Stimulated activated CD8-positive, alpha-beta memory T cell treated with anti-CD3 and anti-CD28 coated beads, Interleukin-7, amount 100 ng/mL, for 48 hours (primary cell): Measurements from ENCODE around the gene DPH6.

Source experiments
- DNase-seq, 2 donors: peaks; one replicate each; pipeline ENCODE4 v3.0.0-alpha.2; 2020; ENCODE audit warnings: low read depth in 1 of 2; ENCODE audit errors: extremely low read depth in 1 of 2

Gene DPH6

GRCh38 chr15:35487417-35487816 is 58.5 kb downstream of the DPH6 start:
- DNase-seq, result no peak

GRCh38 chr15:35486296-35486695 is 59.7 kb downstream of the DPH6 start:
- DNase-seq, result no peak

GRCh38 chr15:35485411-35485810 is 60.6 kb downstream of the DPH6 start:
- DNase-seq, result no peak

GRCh38 chr15:35484231-35484945 is 61.6 kb downstream of the DPH6 start:
- DNase-seq, result no peak

- DNase-seq, result no peak
Observed at GRCh38 chr15:35481992-35482391, 64.0 kb downstream of the DPH6 start.

- no peak for DNase-seq
Observed at GRCh38 chr15:35481064-35481463, 64.9 kb downstream of the DPH6 start.

GRCh38 chr15:35479423-35479822 is 66.5 kb downstream of the DPH6 start:
- no peak for DNase-seq

- DNase-seq, result no peak
Observed at GRCh38 chr15:35477312-35478262, 68.4 kb downstream of the DPH6 start.

GRCh38 chr15:35471024-35471423 is 74.9 kb downstream of the DPH6 start:
- DNase-seq, result no peak

GRCh38 chr15:35470441-35470840 is 75.5 kb downstream of the DPH6 start:
- no peak for DNase-seq

- DNase-seq, result no peak
Observed at GRCh38 chr15:35466476-35466875, 79.5 kb downstream of the DPH6 start.

GRCh38 chr15:35465783-35466182 is 80.2 kb downstream of the DPH6 start:
- DNase-seq, result no peak

GRCh38 chr15:35460616-35461015 is 85.3 kb downstream of the DPH6 start:
- no peak for DNase-seq

GRCh38 chr15:35458176-35458856 is 87.6 kb downstream of the DPH6 start:
- no peak for DNase-seq

GRCh38 chr15:35455201-35455600 is 90.8 kb downstream of the DPH6 start:
- no peak for DNase-seq

GRCh38 chr15:35450492-35450891 is 95.5 kb downstream of the DPH6 start:
- DNase-seq, result no peak

- no peak for DNase-seq
Observed at GRCh38 chr15:35448294-35448693, 97.7 kb downstream of the DPH6 start.

- DNase-seq, result no peak
Observed at GRCh38 chr15:35445891-35446290, 100.1 kb downstream of the DPH6 start.

- no peak for DNase-seq
Observed at GRCh38 chr15:35444557-35445204, 101.3 kb downstream of the DPH6 start.

GRCh38 chr15:35443376-35443775 is 102.6 kb downstream of the DPH6 start:
- DNase-seq, result no peak

- no peak for DNase-seq
Observed at GRCh38 chr15:35442742-35443141, 103.2 kb downstream of the DPH6 start.
